ENCODE measurements around the gene TMEM233.
A peak's percentile ranks its signal among the peaks of the same experiment; 100 is the strongest.

Gene TMEM233

DNA sequence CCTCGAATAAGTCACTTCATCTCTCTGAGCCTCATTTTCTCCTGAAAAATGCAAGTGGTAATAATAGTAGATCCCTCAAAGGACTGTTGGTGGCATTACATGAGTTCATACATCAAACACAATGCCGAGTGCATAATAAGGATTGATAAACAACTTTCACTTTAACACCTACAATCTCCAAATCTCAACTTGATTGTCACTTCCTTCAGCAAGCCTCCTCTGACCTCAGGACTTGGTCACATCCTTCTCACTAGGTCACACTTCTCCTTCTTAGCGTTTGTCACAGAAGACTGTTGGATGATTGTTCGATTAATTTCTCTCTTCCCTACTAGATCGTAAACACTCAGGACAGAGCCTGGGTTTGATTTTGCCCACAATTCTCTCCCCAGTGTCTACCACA lies 66.5 kb downstream of the TMEM233 start:
- no peak for DNase-seq

DNA sequence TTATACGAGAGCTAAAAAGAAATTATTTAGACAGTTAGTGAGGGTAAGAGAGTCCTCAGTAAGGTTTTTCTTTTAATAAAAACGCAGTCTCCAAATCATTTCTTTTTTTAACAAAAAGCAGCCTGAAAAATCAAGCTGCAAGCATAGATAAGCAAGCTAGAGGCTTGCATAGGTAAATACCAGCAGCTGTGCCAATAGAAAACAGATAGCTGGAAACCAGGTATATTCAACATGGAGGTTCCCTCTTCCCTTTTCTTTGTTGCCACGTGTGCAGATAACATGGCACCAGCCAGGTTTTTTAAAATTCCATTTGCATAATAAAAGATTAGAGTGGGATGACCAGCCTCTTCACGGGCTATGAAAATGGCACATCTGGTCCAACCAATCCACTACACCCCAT lies 68.3 kb downstream of the TMEM233 start:
- DNase-seq = peak; percentile 61

DNA sequence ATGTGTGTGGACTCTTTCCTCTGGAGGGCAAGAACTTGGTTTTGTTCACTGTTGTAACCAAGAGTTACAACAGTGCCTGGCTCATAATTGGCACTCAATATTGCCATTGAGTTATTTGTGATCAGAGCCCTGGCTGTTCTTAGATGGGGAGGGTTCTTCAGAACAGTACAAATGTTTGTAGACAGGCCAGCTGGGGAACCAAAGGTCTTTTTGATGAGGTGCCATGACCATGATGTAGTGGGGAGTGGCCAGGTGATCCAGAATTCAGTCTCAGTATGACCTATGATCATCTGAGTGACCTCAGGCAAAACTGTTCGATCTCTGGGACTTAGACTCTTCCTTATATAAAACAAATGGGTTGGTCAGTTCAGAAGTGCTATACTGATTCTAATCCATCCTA lies 71.1 kb downstream of the TMEM233 start:
- no peak for DNase-seq

DNA sequence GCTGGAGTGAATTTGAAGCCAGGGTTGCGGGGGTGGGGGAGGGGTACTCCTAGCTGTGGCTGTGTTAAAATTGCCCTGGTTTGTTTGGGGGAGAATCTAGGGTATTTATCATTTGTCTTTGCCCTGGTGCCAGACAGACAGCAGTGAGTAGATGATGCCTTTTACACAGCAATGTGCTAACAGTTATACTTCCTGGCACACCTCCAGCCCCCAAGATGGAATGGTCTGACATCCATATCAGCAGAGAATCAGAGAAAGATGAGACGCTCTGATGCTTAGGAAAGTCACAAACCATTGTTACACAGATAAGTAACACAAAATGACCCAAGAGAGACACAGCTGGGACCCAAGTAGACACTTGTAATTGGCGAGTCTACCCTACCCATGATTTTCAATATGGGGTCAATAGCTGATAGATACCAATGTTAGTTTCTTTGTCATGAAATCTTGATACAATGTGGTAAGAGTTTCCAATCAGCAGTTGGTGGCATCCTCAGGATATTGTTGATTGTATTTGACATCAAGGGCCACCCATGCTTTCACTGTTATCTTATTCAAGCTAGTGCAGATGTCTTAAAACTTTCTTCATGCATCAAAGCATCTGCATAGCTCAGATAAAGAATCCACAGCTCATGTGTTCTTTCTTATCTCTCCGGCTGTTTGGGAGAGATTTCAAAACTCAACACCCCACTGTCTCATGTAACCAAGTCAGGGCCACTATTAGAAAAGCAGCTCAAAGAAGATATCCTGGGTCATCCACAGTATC lies 71.8 kb downstream of the TMEM233 start:
- no peak for DNase-seq

DNA sequence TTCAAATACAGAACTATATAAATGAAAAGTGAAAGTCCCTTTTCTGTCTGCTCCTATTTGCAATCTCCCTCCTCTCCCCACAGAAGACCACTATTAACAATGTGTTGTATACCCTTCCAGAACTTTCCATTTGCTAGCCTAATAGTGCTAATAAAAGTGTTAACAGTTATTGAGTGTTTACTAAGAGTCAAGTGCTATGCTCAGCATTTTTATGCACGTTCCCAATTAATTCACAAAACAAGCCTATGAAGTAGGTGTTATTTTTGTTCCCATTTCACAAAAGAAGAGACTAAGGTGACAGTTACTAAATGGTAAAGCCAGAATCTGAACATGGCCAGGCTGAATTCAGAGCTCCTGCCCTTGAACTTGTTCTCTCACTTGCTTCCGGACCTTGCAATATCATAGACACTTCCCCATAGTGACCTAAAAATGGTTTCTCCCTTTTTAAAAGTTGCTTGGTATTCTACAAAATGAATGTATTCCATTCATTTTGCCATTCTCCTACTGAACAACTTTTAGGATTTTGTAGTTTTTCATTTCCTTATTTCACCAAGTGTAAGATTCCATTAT lies 72.7 kb downstream of the TMEM233 start:
- DNase-seq = no peak

DNA sequence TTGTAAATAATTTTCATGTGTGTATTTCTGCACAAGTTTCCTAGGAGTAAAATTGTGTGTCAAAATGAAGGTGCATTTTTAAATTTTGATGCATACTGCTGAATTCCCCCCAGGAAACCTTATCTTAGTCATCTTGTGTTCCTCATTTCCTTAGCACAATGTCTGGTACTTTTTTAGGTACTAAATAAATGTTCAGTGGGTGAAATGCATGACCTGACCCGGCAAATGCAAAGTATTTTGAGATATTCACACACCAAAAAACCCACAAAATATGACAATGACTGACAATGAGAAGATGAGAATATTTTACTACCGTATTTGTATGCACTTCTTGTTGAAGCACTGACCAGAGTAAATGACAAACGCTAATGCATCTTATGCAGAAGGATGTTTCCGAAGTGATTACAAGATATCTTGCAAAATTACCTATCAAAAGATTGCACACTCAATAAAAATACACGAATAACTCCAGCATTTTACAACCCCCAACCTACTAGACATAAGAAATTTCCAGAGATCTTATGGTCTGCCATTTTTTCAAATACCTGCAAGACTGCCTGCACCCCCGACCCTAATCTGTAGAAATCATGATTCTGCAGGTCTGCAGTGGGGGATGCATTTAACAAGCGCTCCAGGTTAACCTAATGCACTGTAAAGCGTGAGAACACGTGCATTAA lies 73.5 kb downstream of the TMEM233 start:
- peak; percentile 82 for DNase-seq

DNA sequence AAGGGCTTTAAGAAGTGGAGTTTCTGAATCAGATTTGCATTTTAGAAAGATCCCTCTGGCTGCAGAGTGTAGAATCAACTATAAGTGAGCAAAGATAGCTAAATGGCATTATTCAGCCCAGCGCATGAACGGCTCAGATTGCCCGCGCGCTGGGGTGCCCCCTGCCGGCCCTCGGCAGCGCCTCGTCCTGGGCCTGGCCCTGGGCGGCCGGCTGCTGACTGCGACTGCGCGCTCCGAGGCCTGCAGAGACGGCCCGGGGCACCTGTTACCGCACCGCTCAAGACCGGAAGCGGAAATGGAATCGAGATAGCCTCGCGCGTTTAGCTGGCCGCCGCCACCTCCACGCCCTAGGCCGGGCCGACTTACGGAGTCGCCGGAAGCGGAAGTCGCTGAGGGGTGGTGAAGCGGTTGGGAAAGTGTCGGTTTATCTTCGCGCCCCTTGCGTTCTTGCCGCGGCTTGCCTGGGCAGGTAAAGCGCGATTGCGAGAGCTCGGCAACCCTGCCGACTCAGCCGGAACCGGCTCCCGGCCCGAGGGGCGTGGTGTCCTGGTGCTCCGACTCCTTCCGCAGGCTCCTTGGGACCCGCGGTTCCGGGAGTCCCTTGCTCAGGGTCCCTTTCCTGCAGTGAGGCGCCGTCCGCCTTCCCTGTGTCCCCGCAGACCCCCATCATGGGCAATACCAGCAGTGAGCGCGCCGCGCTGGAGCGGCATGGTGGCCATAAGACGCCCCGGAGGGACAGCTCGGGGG lies 74.2 kb downstream of the TMEM233 start, which contains the start of gene PRKAB1:
PRKAB1 (plus strand) TSS at position 557 of the 747 bp plus-strand sequence; CDS start at position 669, 112 bp downstream.
- peak; percentile 98 for DNase-seq

DNA sequence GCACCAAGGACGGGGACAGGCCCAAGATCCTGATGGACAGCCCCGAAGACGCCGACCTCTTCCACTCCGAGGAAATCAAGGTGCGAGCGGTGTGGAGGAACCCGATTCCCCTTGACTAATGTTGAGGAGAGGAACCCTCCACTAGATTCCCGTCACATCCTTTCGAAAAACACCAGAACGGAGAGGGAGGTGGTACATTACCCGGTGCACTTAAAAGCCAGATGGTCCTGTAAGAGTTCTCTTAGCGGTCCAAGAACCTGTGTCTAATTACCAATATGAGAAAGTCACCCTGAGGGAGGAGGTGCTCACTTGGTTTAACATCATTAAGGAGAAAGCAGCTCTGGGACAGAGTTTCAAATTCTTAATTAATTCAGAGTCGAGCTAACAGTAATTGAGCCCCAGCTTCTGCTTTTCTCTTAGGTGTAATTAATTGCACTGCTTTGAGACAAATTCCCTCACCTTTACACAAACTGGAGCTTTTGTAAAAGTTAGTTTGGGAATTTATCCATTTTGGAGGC lies 74.8 kb downstream of the TMEM233 start:
- DNase-seq = no peak

DNA sequence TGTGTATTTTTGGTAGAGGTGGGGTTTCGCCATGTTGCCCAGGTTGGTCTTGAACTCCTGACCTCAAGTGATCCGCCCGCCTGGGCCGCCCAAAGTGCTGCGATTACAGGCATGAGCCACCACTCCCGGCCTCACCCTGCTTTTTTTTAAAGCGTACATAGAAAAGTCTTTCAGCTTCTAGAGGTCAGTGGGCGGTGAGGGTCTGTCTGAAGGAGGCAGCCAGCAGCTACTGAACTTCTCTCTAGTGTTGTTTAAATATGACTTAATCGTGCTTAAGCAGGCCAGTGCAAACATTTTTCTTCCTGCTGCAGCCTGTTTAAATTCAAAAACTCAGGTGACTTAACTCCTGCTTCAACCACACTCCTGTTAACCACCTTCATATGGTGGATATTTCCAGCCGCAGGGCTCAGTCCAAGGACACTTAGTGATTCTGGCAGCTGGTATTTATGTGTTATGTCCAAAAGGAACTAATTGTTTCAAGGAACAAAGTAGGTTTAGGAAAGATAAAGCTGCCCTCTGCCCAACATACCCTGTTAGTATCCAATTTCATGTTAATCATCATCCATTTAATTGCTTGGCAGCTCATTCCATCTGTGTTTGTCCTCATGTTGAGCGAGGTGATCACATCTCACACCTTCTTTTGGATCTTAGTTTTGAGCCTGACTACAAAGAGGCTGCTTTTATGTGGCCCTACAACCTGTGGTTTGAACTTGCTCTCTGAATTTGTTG lies 76.3 kb downstream of the TMEM233 start:
- peak; percentile 76 for DNase-seq

DNA sequence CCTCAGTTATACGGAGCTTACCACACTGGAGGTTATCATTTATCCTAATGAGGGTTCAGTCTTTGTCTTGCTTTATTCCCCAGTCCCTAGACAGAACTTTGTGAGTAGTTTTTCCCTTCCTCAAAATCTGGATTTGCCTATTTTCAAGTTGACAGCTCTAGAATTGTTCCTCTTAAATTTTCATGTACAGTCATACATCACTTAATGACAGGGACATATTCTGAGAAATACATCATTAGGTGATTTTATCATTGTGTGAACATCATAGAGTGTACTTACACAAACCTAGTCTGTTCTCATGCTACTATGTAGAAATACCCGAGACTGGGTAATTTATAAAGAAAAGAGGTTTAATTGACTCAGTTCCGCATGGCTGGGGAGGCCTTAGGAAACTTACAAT lies 77.5 kb downstream of the TMEM233 start:
- no peak for DNase-seq

DNA sequence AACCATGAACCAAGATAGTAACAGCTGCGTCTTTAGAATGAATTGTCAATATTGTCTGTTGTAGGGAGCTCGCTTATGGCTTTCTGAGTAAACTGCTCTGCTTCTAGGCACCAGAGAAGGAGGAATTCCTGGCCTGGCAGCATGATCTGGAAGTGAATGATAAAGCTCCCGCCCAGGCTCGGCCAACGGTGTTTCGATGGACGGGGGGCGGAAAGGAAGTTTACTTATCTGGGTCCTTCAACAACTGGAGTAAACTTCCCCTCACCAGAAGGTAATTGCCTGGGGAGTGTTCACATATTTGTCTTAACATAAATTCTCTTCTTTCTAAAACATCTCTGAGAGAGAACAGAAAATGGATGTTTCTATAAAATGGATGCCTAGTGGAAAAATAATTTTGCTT lies 78.6 kb downstream of the TMEM233 start:
- no peak for DNase-seq

DNA sequence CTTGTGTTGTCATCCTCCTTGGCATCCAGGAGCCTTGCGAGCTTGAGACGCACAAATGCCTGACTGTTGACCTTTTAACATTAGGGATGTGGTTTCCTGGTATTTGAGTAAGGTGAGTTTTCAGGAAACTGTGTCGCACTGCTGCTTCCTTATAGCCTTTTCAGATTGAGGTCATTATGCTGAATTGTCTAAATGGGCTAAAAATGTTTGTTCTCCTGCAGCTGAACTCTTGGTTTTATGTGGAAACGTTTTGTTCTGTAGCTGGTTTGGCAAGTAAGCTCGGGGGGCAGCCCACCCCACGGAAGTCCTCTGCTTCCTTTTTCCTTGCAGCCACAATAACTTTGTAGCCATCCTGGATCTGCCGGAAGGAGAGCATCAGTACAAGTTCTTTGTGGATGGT lies 80.1 kb downstream of the TMEM233 start:
- DNase-seq = no peak

DNA sequence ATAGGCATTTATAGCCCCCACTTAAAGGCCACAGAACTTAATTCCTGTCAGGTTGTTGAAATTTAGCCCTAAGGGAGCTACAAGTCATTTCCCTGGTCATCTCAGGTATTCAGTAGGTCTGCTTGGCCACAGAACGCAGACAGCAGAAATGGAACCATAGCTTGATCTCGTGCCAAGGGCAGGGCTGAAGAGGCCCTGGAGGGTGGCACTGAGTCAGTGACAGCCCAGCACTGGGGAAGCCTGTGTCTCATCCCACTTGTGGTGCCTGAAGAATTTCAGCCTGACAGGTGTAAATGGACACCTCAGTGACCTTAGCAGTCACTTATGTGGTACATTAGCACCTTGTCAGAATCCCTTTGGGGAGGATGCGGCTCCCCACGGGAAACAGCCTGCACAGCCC lies 81.0 kb downstream of the TMEM233 start:
- DNase-seq = no peak

DNA sequence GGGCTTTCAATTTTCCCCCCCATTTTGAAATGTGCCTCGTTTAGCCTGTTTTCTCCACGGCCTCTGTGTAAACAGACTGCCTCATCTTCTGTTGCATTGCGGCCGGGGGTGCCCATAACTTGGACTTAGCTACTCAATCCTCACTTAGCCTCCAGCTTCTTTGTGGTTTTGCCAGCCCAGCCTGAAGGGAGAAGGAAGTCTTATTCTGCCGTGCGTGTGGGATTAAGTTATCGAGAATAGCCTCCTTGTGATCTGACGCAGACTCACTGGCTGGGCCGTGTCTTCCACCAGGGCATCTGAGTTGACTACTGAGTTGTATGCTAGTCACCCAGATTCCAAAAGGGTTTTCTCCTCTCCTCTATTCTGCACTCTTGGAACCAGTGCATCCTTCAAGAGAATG lies 82.4 kb downstream of the TMEM233 start:
- DNase-seq = no peak

DNA sequence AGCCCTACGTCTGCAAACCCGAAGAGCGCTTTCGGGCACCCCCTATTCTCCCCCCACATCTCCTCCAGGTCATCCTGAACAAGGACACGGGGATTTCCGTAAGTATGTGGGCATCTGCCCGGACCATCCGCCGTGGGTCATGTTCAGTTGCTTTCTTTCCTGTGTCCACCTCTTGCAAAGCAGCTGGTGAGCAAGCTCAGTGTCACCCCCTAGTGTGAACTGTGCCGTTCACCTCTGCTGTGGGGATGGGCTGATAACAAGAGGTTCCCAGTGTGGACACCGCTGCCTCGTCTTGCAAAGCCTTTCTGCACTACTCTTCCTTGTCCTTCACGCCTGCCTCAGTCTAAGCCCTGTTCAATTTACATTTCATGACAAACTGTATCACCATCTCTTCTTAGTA lies 83.0 kb downstream of the TMEM233 start:
- no peak for DNase-seq

DNA sequence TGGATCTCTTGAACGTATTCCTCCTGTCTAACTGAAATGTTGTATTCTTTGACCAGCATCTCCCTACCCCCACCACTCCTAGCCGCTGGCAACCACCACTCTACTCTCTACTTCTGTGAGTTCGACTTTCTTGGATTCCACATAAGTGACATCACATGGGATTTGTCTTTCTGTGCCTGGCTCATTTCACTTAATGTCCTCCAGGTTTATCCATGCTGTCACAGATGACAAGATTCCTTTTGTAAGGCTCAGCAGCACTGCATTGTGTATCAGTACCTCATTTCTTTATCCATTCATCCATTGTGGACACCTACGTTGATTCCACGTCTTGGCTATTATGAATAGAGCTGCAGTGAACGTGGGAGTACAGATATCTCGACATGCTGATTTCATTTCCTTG lies 84.9 kb downstream of the TMEM233 start:
- no peak for DNase-seq

DNA sequence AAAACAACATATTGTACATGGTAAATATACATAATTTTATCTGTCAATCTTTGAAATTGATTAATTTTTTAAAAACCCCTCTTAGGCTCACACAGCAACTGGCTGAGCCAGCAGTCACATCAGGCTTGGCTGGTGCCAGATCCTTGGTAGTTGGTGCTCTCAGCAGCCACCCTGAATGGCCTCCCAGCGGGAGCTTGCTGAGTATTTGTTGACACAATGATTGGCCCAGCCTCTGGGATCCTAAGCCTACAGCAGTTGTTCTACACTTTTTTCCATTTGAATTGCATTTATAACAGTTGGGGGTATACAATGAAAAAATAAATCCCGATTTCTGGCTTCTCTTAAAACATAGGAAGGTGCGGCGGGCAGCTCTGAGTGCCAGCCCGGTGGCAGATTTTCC lies 85.5 kb downstream of the TMEM233 start:
- DNase-seq = peak; percentile 94

DNA sequence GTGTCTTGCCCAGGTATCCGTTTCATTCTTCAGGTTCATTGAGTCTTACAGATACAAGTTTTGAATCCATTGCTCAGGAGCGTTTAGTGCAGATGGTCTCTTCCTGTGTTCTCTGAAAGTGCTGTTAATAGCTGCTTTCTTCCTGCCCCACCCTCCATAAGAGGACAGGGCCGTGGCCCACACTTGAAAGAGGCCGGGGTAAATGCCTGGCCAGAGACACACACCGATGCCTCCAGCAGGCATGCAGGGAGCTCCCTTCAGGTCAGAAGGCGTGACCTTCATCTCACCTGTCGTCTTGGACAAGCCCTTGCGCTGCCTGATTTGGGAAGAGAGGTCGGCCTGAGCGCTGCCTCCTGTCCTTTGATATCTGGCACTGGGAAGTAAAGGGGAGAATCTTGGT lies 85.9 kb downstream of the TMEM233 start:
- DNase-seq = peak; percentile 65

DNA sequence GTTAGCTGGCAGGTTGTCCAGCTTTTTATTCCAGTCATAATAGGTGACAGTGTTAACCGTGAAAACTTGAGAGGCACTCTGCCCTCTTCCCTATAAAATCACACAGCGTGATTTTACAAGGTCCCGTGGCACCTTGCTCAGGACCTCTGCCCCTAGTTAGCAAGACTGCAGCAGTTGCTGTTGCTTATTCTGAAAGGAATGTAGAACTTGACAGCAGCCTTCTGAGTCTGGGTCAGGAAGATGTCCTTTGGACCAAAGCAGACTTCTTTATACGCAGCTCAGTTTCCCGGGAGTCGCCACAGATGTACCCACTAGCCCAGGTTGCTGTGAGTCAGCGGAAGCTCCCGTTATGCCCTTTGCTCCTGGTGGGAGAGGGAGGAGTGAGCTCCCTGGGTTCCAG lies 87.5 kb downstream of the TMEM233 start:
- DNase-seq = no peak

DNA sequence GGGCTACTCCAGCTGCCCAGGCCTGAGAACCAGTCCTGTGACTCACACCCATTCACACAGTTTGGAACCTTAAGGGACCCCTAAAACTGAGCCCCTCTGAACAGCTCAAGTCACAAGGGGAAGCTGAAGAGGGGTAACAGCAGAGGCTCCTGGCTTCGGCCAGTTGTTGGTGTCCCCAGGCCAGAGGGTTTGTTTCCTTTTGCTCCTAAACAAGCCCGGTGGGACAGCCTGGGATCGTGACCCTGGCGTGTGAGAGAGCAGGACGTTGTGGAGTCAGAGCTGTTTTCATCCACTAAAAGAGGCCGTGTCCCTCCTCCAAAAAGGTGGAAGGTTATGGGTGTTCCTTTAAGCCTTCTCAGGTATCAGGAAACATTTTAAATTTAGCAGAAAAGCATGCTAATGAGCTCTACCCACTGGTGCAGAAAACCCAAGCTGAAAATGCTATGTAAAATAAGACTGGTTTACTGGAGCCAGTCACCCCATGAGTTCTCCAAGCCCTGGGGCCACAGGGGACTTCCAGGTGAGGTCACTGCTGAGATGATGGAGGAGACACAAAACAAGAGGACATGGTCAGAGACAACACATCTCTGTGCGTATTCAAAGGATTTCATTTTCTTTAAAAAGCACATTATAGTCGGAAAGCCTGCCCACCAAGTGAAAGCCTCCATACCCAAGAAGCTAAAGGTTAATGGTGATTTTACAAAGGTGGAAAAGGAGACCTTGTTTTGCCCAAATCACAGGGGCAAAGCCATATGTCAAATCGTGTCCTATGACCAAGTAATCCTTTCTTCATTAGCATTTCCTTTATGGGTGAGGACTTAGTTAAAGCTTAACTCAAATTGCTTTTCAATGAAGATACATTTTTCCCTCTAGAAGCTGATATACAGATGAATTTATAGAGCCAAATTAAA lies 88.4 kb downstream of the TMEM233 start:
- no peak for DNase-seq

DNA sequence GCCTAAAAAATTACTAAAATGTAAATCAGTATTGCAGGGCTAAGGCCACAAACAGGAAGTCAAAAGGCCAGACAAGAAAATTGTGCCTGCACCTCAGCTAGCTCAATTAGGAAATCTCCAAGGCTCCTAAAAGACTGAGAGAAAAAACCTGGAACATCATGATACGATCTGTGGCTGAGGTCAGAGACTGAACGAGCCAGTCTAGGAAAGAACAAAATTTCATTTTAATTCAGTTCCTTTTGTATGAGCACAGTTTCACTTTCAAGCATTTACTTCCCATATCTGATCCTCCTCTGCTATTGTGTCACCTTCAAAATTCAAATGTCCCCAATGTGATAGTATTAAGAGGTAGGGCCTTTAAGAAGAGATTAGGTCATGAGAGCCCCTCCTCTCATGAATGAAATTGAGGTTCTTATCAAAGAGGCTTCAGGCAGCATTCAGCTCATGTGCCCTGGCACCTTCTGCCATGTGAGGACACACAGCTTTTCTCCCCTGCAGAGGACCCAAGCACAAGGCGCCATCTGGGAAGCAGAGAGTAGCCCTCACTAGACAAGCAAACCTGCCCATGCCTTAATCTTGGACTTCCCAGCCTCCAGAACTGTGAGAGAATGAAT lies 89.2 kb downstream of the TMEM233 start:
- no peak for DNase-seq
